Measurements from ENCODE around the gene FRAT1. TPM values are rescaled to one million over a fixed set of nuclear protein-coding genes. Genes with fewer than 3 reads are reported as not detected.
"Not testable (repeated sequence)": the region's sequence is repeated elsewhere in the genome, so short reads cannot be mapped to it uniquely, and the experiment has no call there.

Gene FRAT1
- total and polyA plus RNA-seq, 9 donors = 1.7 to 8.2 (median 4.3) TPM

DNA sequence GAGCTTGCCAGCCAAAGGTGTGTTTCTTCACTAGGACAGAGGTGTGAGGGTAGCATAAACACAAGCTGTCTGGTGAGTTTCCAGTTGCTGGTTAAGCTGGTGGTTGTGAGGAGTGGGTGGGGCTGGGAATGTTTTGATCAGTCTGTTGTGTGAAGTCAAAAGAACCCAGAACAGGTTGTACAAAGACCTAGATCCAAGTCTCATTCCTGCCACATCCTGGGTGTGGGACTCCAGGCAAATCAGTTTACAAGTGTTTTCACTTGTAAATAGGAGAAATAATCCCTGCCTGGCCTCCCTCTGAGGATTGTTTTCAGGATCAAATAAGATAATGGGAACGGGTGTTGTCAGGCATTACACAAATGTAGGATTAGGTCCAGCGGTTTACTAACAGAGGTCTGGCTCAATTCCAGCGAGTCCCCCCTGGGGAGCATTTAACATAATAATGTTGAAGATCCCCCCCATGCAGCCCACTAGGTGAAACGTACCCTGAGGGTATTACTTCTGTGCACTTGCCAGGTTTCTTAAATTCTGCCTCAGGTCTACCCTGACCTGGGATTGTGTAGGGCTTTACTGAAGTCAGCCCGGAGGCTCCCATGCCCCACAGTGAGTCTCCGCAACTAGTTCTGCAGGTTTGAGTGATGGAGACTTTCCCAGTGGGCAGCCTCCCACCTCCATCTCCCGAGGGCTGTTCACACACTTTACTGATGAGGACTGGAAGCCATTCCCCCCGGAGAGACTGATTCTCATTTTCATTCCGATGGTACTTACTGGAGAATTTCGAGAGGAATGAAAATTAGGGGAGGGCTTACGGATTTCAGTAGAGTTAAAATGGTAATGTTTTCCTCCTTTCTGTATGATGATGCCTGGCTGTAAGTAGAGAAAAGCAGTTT, 18.1 kb downstream of the FRAT1 start:
- Histone ChIP-seq H3K4me1 (ENCODE audit: insufficient read depth) (peaks cover 1% of the 10 kb centered on the region), H3K27ac (no peak overlapping the region), H3K27me3 (no peaks in the 10 kb centered on the region), H3K9me3 (no peaks in the 10 kb centered on the region), H3K4me3 (no peak overlapping the region), H3K36me3 (no peaks in the 10 kb centered on the region)
- intact Hi-C loops (cut with DNase I) = loop anchor here in 1 of 4 donors (10.0 kb wide), 1 partner anchor 52 kb away; no protein-coding TSS in a partner anchor
- WGBS, 3 donors = 8 to 12% (median 12%) methylated on average over 11 of the region's 11 CpGs
- DNase-seq = peak in 1 of 5 donors; percentile 19
- TF ChIP-seq, protein P1, sequence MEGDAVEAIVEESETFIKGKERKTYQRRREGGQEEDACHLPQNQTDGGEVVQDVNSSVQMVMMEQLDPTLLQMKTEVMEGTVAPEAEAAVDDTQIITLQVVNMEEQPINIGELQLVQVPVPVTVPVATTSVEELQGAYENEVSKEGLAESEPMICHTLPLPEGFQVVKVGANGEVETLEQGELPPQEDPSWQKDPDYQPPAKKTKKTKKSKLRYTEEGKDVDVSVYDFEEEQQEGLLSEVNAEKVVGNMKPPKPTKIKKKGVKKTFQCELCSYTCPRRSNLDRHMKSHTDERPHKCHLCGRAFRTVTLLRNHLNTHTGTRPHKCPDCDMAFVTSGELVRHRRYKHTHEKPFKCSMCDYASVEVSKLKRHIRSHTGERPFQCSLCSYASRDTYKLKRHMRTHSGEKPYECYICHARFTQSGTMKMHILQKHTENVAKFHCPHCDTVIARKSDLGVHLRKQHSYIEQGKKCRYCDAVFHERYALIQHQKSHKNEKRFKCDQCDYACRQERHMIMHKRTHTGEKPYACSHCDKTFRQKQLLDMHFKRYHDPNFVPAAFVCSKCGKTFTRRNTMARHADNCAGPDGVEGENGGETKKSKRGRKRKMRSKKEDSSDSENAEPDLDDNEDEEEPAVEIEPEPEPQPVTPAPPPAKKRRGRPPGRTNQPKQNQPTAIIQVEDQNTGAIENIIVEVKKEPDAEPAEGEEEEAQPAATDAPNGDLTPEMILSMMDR (IDR thresholded peaks at IDR 0.05) = no peak
- TF ChIP-seq POLR2A (IDR thresholded peaks at IDR 0.05) (no peak), EP300 (IDR thresholded peaks at IDR 0.05) (no peak)

GRCh38 chr10:97338041-97338440, 19.0 kb downstream of the FRAT1 start:
- Histone ChIP-seq H3K9me3 (no peaks in the 10 kb centered on the region), H3K36me3 (no peaks in the 10 kb centered on the region), H3K4me3 (no peak overlapping the region), H3K27me3 (no peaks in the 10 kb centered on the region), H3K27ac (no peak overlapping the region), H3K4me1 (ENCODE audit: insufficient read depth) (no peaks in the 10 kb centered on the region)
- no peak for DNase-seq
- 16 to 20% (median 19%) methylated on average over 5 of the region's 5 CpGs for WGBS, 3 donors
- intact Hi-C loops (cut with DNase I) = loop anchor here in 1 of 4 donors (10.0 kb wide), 1 partner anchor 53 kb away; no protein-coding TSS in a partner anchor
- TF ChIP-seq EP300 (IDR thresholded peaks at IDR 0.05) (no peak), POLR2A (IDR thresholded peaks at IDR 0.05) (no peak)
- TF ChIP-seq, protein P1 (IDR thresholded peaks at IDR 0.05) = no peak

DNA sequence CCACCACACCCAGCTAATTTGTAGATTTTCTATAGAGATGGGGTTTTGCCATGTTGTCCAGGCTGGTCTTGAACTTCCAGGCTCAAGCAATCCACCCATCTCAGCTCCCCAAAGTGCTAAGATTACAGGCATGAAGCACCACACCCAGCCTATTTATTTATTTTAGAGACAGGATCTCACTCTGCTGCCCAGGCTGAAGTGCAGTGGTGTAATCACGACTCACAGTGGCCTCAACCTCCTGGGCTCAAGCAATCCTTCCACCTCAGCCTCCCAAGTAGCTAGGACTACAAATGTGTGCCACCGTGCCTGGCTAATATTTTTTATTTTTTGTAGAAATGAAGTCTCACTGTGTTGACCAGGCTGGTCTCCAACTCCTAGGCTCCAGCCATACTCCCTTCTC, 22.3 kb downstream of the FRAT1 start:
- H3K4me3 ChIP-seq = no peak overlapping the region
- H3K27me3 ChIP-seq = no peaks in the 10 kb centered on the region
- DNase-seq = no peak
- 54 to 74% (median 71%) methylated on average over 2 of the region's 2 CpGs for WGBS, 3 donors
- no peak overlapping the region for H3K27ac ChIP-seq
- TF ChIP-seq EP300 (IDR thresholded peaks at IDR 0.05) = no peak
- no peak for TF ChIP-seq POLR2A (IDR thresholded peaks at IDR 0.05)
- TF ChIP-seq, protein P1 (IDR thresholded peaks at IDR 0.05) = no peak
- intact Hi-C loops (cut with DNase I) = no loop called here
- H3K9me3 ChIP-seq = no peaks in the 10 kb centered on the region
- no peaks in the 10 kb centered on the region for H3K4me1 ChIP-seq (ENCODE audit: insufficient read depth)
- no peaks in the 10 kb centered on the region for H3K36me3 ChIP-seq

DNA sequence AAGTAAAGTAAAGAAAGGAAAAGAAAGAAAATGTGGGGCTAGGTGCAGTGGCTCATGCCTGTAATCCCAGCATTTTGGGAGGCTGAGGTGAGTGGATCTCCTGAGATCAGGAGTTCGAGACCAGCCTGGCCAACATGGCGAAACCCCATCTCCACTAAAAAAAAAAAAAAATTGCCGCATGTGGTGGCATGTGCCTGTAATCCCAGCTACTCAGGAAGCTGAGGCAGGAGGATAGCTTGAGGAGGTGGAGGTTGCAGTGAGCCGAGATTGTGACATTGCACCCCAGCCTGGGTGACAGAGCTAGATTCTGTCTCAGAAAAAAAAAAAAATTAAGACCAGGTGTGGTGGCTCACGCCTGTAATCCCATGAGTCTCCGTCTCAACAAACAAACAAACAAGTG, 24.6 kb downstream of the FRAT1 start:
- H3K27me3 ChIP-seq; H3K36me3 ChIP-seq; H3K4me1 ChIP-seq (ENCODE audit: insufficient read depth); H3K4me3 ChIP-seq; H3K9me3 ChIP-seq; H3K27ac ChIP-seq; DNase-seq; intact Hi-C loops (cut with DNase I): not testable (repeated sequence)
- 90 to 93% (median 92%) methylated on average over 6 of the region's 6 CpGs for WGBS, 3 donors

DNA sequence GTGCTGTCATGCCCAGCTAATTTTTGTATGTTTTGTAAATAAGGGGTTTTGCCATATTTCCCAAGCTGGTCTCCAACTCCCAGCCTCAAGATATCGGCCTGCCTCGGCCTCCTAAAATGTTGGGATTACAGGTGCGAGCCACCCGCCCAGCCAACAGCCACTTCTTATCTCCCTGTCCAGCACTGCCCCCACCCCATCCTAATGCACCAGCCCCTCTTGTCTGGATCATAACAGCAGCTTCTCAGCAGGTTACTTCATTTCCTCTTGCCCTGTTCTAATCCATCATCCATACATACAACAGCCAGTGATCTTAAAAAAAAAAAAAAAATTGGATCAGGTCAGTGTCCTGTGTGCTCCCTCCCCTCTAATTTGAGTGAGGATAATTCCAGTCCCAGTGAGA, 28.2 kb downstream of the FRAT1 start:
- no peaks in the 10 kb centered on the region for H3K36me3 ChIP-seq
- TF ChIP-seq EP300 (IDR thresholded peaks at IDR 0.05) (no peak), POLR2A (IDR thresholded peaks at IDR 0.05) (no peak)
- TF ChIP-seq, protein P1 (IDR thresholded peaks at IDR 0.05) = no peak
- H3K27me3 ChIP-seq = no peaks in the 10 kb centered on the region
- no peaks in the 10 kb centered on the region for H3K9me3 ChIP-seq
- H3K4me1 ChIP-seq (ENCODE audit: insufficient read depth) = no peaks in the 10 kb centered on the region
- H3K27ac ChIP-seq = no peak overlapping the region
- WGBS, 3 donors = 86 to 95% (median 93%) methylated on average over 4 of the region's 4 CpGs
- H3K4me3 ChIP-seq = no peak overlapping the region
- no peak for DNase-seq
- intact Hi-C loops (cut with DNase I) = no loop called here

All from ovary (tissue), 9 donors.